Neuronal stem cell (in vitro differentiated cells): ENCODE measurements around the gene EPHA6.

Experiments used
- DNase-seq: peaks from one replicate; pipeline ENCODE4 v3.0.0-alpha.2; 2013; ENCODE audit warnings: low spot score
- H2AFZ ChIP-seq: one replicate; pipeline ENCODE4 v1.6.1; 2013; ENCODE audit warnings: mild to moderate bottlenecking, low read length, inconsistent platforms
- H2AK5ac ChIP-seq: 2 replicates; pipeline ENCODE4 v1.6.1; 2013; ENCODE audit warnings: low read depth, mild to moderate bottlenecking, inconsistent platforms, low read length, moderate library complexity, mixed read lengths
- H2BK120ac ChIP-seq: 2 replicates; pipeline ENCODE4 v1.6.1; 2013; ENCODE audit warnings: low read depth, mild to moderate bottlenecking, inconsistent platforms, low read length, moderate library complexity, mixed read lengths
- H2BK12ac ChIP-seq: one replicate; pipeline ENCODE4 v1.6.1; 2013; ENCODE audit warnings: low read length, inconsistent platforms
- H2BK15ac ChIP-seq: 2 replicates; pipeline ENCODE4 v1.6.1; 2013; ENCODE audit warnings: mild to moderate bottlenecking, low read length, inconsistent platforms, mixed read lengths
- H2BK5ac ChIP-seq: one replicate; pipeline ENCODE4 v1.6.1; 2013; ENCODE audit warnings: inconsistent platforms, mild to moderate bottlenecking, low read length, moderate library complexity
- H3K14ac ChIP-seq: one replicate; pipeline ENCODE4 v1.6.1; 2013; ENCODE audit warnings: low read length, inconsistent platforms
- H3K18ac ChIP-seq: 2 replicates; pipeline ENCODE4 v1.6.1; 2013; ENCODE audit warnings: low read length, inconsistent platforms
- H3K23ac ChIP-seq: 2 replicates; pipeline ENCODE4 v1.6.1; 2013; ENCODE audit warnings: low read depth, mild to moderate bottlenecking, mixed read lengths, low read length, inconsistent platforms; ENCODE audit not compliant: poor library complexity
- H3K27ac ChIP-seq: replicated peaks from 3 replicates; pipeline ENCODE4 v1.5.1; 2013; ENCODE audit warnings: low read length, inconsistent platforms
- H3K27me3 ChIP-seq, 3 experiments: 2 replicates each; pipeline ENCODE4 v1.6.1; 2013; ENCODE audit warnings: low read length in 3 of 3, mild to moderate bottlenecking in 2 of 3, inconsistent platforms in 1 of 3, low read depth in 1 of 3, mixed read lengths in 1 of 3, moderate library complexity in 1 of 3; ENCODE audit not compliant: control insufficient read depth in 3 of 3, insufficient read depth in 3 of 3
- H3K36me3 ChIP-seq, 2 donors: replicated peaks in 1 of 2; 2 replicates each; pipeline ENCODE4 v1.6.1; 2013; ENCODE audit warnings: low read length in 2 of 2; ENCODE audit not compliant: control insufficient read depth in 2 of 2, insufficient read depth in 2 of 2
- H3K4ac ChIP-seq: 2 replicates; pipeline ENCODE4 v1.6.1; 2013; ENCODE audit warnings: inconsistent platforms, mild to moderate bottlenecking, low read length, moderate library complexity
- H3K4me1 ChIP-seq, 2 donors: 1 replicate in 1 of 2; 2 replicates in 1 of 2; pipeline ENCODE4 v1.6.1; 2013; ENCODE audit warnings: low read length in 2 of 2, low read depth in 1 of 2; ENCODE audit not compliant: control insufficient read depth in 2 of 2, insufficient read depth in 1 of 2
- H3K4me2 ChIP-seq: one replicate; pipeline ENCODE4 v1.6.1; 2013; ENCODE audit warnings: mild to moderate bottlenecking, low read length, inconsistent platforms; ENCODE audit not compliant: insufficient read depth, poor library complexity, severe bottlenecking
- H3K4me3 ChIP-seq, 2 donors: 2 replicates each; pipeline ENCODE4 v1.5.1; 2013; ENCODE audit warnings: low read length in 2 of 2, mild to moderate bottlenecking in 2 of 2, inconsistent platforms in 1 of 2, moderate library complexity in 1 of 2
- H3K79me1 ChIP-seq: one replicate; pipeline ENCODE4 v1.6.1; 2013; ENCODE audit warnings: low read depth, mild to moderate bottlenecking, inconsistent platforms, low read length, moderate library complexity
- H3K9ac ChIP-seq: one replicate; pipeline ENCODE4 v1.6.1; 2013; ENCODE audit warnings: mild to moderate bottlenecking, low read depth, low read length, inconsistent platforms; ENCODE audit not compliant: poor library complexity
- H3K9me3 ChIP-seq, 2 donors: replicated peaks in 1 of 2; 2 replicates each; pipeline versions ENCODE3 to v1.6.1; 2013; ENCODE audit warnings: low read length in 2 of 2, mild to moderate bottlenecking in 2 of 2, inconsistent platforms in 1 of 2, low read depth in 1 of 2, mixed read lengths in 1 of 2, moderate library complexity in 1 of 2; ENCODE audit not compliant: control insufficient read depth in 2 of 2, insufficient read depth in 1 of 2
- H4K8ac ChIP-seq: one replicate; pipeline ENCODE4 v1.6.1; 2013; ENCODE audit warnings: low read depth, mild to moderate bottlenecking, inconsistent platforms, low read length, moderate library complexity
- H4K91ac ChIP-seq: one replicate; pipeline ENCODE4 v1.6.1; 2013; ENCODE audit warnings: low read length, low read depth, mild to moderate bottlenecking, inconsistent platforms; ENCODE audit not compliant: poor library complexity
- WGBS, 2 donors: extraction: QIAGEN DNeasy Blood & Tissue Kit; methylation state at CpG; one replicate each; pipeline ENCODE4 v1.1.7; 2013; ENCODE audit warnings: missing lambda C conversion rate in 2 of 2, mixed read lengths in 1 of 2; ENCODE audit not compliant: insufficient read length in 2 of 2, insufficient replicate concordance in 1 of 2; ENCODE audit errors: extremely low coverage in 2 of 2; 5-methylcytosine and 5-hydroxymethylcytosine counted together

EPHA6 gene

GRCh38 chr3:97680696-97681095 is 866.3 kb downstream of the EPHA6 start:
- no peak overlapping the region for H2BK12ac ChIP-seq
- no peak overlapping the region for H3K27ac ChIP-seq
- no peaks in the 10 kb centered on the region for H3K36me3 ChIP-seq
- no peak overlapping the region for H2AFZ ChIP-seq
- no peak overlapping the region for H3K9ac ChIP-seq
- H3K23ac ChIP-seq, result no peak overlapping the region
- DNase-seq, result no peak
- H3K4me1 ChIP-seq, result no peaks in the 10 kb centered on the region
- no peaks in the 10 kb centered on the region for H3K27me3 ChIP-seq
- H3K4me3 ChIP-seq, result no peak overlapping the region
- no peak overlapping the region for H2AK5ac ChIP-seq
- H4K91ac ChIP-seq, result no peak overlapping the region
- H3K9me3 ChIP-seq, result no peaks in the 10 kb centered on the region
- no peak overlapping the region for H3K4me2 ChIP-seq
- no peak overlapping the region for H3K14ac ChIP-seq
- H3K18ac ChIP-seq, result no peak overlapping the region
- no peak overlapping the region for H2BK120ac ChIP-seq
- no peak overlapping the region for H2BK5ac ChIP-seq
- no peak overlapping the region for H4K8ac ChIP-seq
- H3K79me1 ChIP-seq, result no peaks in the 10 kb centered on the region
- H2BK15ac ChIP-seq, result no peak overlapping the region
- H3K4ac ChIP-seq, result no peak overlapping the region

- H3K14ac ChIP-seq, result no peak overlapping the region
- H2BK5ac ChIP-seq, result no peak overlapping the region
- H4K8ac ChIP-seq, result no peak overlapping the region
- no peaks in the 10 kb centered on the region for H3K9me3 ChIP-seq
- no CpG with 5 or more reads among the region's 4 CpGs for WGBS, 2 donors
- H2AFZ ChIP-seq, result no peak overlapping the region
- H3K27me3 ChIP-seq, result no peaks in the 10 kb centered on the region
- H3K23ac ChIP-seq, result no peak overlapping the region
- H3K4me1 ChIP-seq, result peaks cover 0 to 3% of the 10 kb centered on the region in 2 donors
- no peak overlapping the region for H2BK120ac ChIP-seq
- H2AK5ac ChIP-seq, result no peak overlapping the region
- H3K9ac ChIP-seq, result no peak overlapping the region
- no peak overlapping the region for H3K18ac ChIP-seq
- H3K27ac ChIP-seq, result no peak overlapping the region
- DNase-seq, result no peak
- H3K4ac ChIP-seq, result no peak overlapping the region
- no peak overlapping the region for H2BK12ac ChIP-seq
- no peak overlapping the region for H2BK15ac ChIP-seq
- no peak overlapping the region for H3K4me2 ChIP-seq
- H4K91ac ChIP-seq, result no peak overlapping the region
- no peak overlapping the region for H3K4me3 ChIP-seq
- H3K79me1 ChIP-seq, result no peaks in the 10 kb centered on the region
- H3K36me3 ChIP-seq, result no peaks in the 10 kb centered on the region
Measured at GRCh38 chr3:97684490-97684889, 870.1 kb downstream of the EPHA6 start.

- no peaks in the 10 kb centered on the region for H3K9me3 ChIP-seq
- H2AFZ ChIP-seq, result no peak overlapping the region
Measured at GRCh38 chr3:97686258-97686657, 871.9 kb downstream of the EPHA6 start.

GRCh38 chr3:97687734-97688133 is 873.3 kb downstream of the EPHA6 start:
- Histone ChIP-seq H2BK120ac (no peak overlapping the region), H2BK15ac (no peak overlapping the region), H3K9me3 (no peaks in the 10 kb centered on the region), H3K79me1 (no peaks in the 10 kb centered on the region), H3K4me1 (peaks cover 0 to 3% of the 10 kb centered on the region in 2 donors), H2AFZ (no peak overlapping the region), H4K8ac (no peak overlapping the region), H3K14ac (no peak overlapping the region), H3K23ac (no peak overlapping the region), H3K4me3 (no peak overlapping the region), H3K18ac (no peak overlapping the region), H3K36me3 (no peaks in the 10 kb centered on the region), H3K9ac (peak overlapping the region; percentile 78), H4K91ac (no peak overlapping the region), H3K4ac (no peak overlapping the region), H3K27ac (no peak overlapping the region), H2BK5ac (no peak overlapping the region), H2AK5ac (no peak overlapping the region), H3K27me3 (no peaks in the 10 kb centered on the region), H2BK12ac (no peak overlapping the region), H3K4me2 (no peak overlapping the region)
- no CpG with 5 or more reads among the region's 2 CpGs for WGBS, 2 donors
- no peak for DNase-seq

More at GRCh38 chr3:97686258-97686657, 871.9 kb downstream of the EPHA6 start:
- no peak overlapping the region for H2BK15ac ChIP-seq
- no peak overlapping the region for H3K23ac ChIP-seq
- no peak overlapping the region for H2BK5ac ChIP-seq
- no peak overlapping the region for H3K9ac ChIP-seq
- no peaks in the 10 kb centered on the region for H3K79me1 ChIP-seq
- DNase-seq, result no peak
- peaks cover 0 to 3% of the 10 kb centered on the region in 2 donors for H3K4me1 ChIP-seq
- H3K18ac ChIP-seq, result no peak overlapping the region
- H4K91ac ChIP-seq, result no peak overlapping the region
- H3K4me2 ChIP-seq, result no peak overlapping the region
- H3K4me3 ChIP-seq, result no peak overlapping the region
- no peak overlapping the region for H3K4ac ChIP-seq
- no peaks in the 10 kb centered on the region for H3K36me3 ChIP-seq
- no peak overlapping the region for H2AK5ac ChIP-seq
- H4K8ac ChIP-seq, result no peak overlapping the region
- H3K27ac ChIP-seq, result no peak overlapping the region
- no peak overlapping the region for H2BK12ac ChIP-seq
- H3K27me3 ChIP-seq, result no peaks in the 10 kb centered on the region
- no peak overlapping the region for H2BK120ac ChIP-seq
- no peak overlapping the region for H3K14ac ChIP-seq
